HCT116 (cell line): ENCODE results near the gene AASDH. TPM values are rescaled to one million over a fixed set of nuclear protein-coding genes. Genes with fewer than 3 reads are reported as not detected.

Experiments used
- ATAC-seq: fragments of 200-7000 bp; cut with Tn5 transposase; 2 replicates; pipeline ENCODE4 v1.9.1; 2020; ENCODE audit warnings: mild to moderate bottlenecking, moderate library complexity
- BruUV-seq: library from RNA; stranded (reverse); fragments of 400-500 nt; replicated peaks from 2 replicates; lab custom pipeline; 2021; lab: Mats Ljungman, UMichigan
- CTCF ChIA-PET: fragments of 300-600 bp; sonication (Branson Sonifier 250); formaldehyde crosslinking; loops from one replicate; lab custom pipeline; 2021; ENCODE audit warnings: antibody characterized with exemption; lab: Charles Lee
- POLR2A ChIA-PET: fragments of 300-600, 350-600 bp; sonication (Branson Sonifier 250); formaldehyde crosslinking; loops from one replicate; lab custom pipeline; 2021; ENCODE audit warnings: antibody characterized with exemption; lab: Charles Lee
- RAD21 ChIA-PET, 2 experiments: fragments of 300-600 bp; sonication (Branson Sonifier 250); formaldehyde crosslinking; loops; one replicate each; lab custom pipeline; 2023; ENCODE audit warnings: low total read pairs in 2 of 2; ENCODE audit not compliant: uncharacterized antibody in 2 of 2, unreplicated experiment in 2 of 2, low non-redundant PET in 1 of 2; lab: Charles Lee
- DNase-seq: peaks from one replicate; pipeline ENCODE4 v3.0.0-alpha.2; 2010; ENCODE audit warnings: low read depth, low spot score
- H2AFZ ChIP-seq: fragments of 200-600 bp; shearing (Covaris generic), sonication (generic); 2 replicates; pipeline ENCODE4 v1.6.1; 2017; ENCODE audit warnings: low read depth, mixed run types, mixed read lengths, antibody characterized with exemption, low read length; ENCODE audit not compliant: poor library complexity, severe bottlenecking
- H3K27ac ChIP-seq: 2 replicates; pipeline ENCODE4 v1.5.1; 2012; ENCODE audit warnings: low read depth, low read length
- H3K27me3 ChIP-seq: fragments of 200-600 bp; sonication (generic); 2 replicates; pipeline ENCODE4 v1.6.1; 2016; ENCODE audit warnings: mixed run types, low read length, mixed read lengths; ENCODE audit not compliant: insufficient read depth
- H3K36me3 ChIP-seq, 2 experiments: fragments of 200-500 bp in 1 of 2; fragments of 200-600 bp in 1 of 2; sonication (Bioruptor generic) in 1 of 2; sonication (generic) in 1 of 2; 2 replicates each; pipeline versions ENCODE4 v1.5.1 to v1.6.1; 2014 to 2016; ENCODE audit warnings: low read length in 2 of 2, inconsistent platforms in 1 of 2, mixed read lengths in 1 of 2, mixed run types in 1 of 2; ENCODE audit not compliant: insufficient read depth in 2 of 2, control insufficient read depth in 1 of 2
- H3K4me1 ChIP-seq, 2 experiments: fragments of 200-600 bp in 1 of 2; sonication (generic) in 1 of 2; 2 replicates each; pipeline versions ENCODE4 v1.5.1 to v1.6.1; 2012 to 2017; ENCODE audit warnings: low read length in 2 of 2, inconsistent platforms in 1 of 2, mild to moderate bottlenecking in 1 of 2, mixed read lengths in 1 of 2, mixed run types in 1 of 2, moderate library complexity in 1 of 2; ENCODE audit not compliant: insufficient read depth in 2 of 2, control insufficient read depth in 1 of 2
- H3K4me2 ChIP-seq: fragments of 200-600 bp; sonication (generic); 2 replicates; pipeline ENCODE4 v1.6.1; 2017; ENCODE audit warnings: mixed run types, low read length, mixed read lengths
- H3K4me3 ChIP-seq, 2 experiments: fragments of 200-600 bp in 1 of 2; sonication (generic) in 1 of 2; replicated peaks in 1 of 2; 2 replicates each; pipeline ENCODE4 v1.5.1; 2011 to 2016; ENCODE audit warnings: low read length in 2 of 2, control low read depth in 1 of 2, low read depth in 1 of 2, mild to moderate bottlenecking in 1 of 2, mixed read lengths in 1 of 2, mixed run types in 1 of 2
- H3K79me2 ChIP-seq: fragments of 200-600 bp; sonication (generic); 2 replicates; pipeline ENCODE4 v1.6.1; 2017; ENCODE audit warnings: mild to moderate bottlenecking, mixed run types, low read length, moderate library complexity, mixed read lengths; ENCODE audit not compliant: insufficient read depth
- H3K9ac ChIP-seq: fragments of 200-600 bp; sonication (generic); 2 replicates; pipeline ENCODE4 v1.6.1; 2016; ENCODE audit warnings: low read length, mixed read lengths
- H3K9me2 ChIP-seq: fragments of 200-600 bp; sonication (generic), shearing (Covaris generic); 2 replicates; pipeline ENCODE4 v1.6.1; 2017; ENCODE audit warnings: mixed run types, mild to moderate bottlenecking, moderate library complexity; ENCODE audit not compliant: insufficient read depth
- H3K9me3 ChIP-seq, 2 experiments: fragments of 200-500 bp in 1 of 2; fragments of 200-600 bp in 1 of 2; sonication (Bioruptor generic) in 1 of 2; sonication (generic) in 1 of 2; 2 replicates each; pipeline ENCODE4 v1.6.1; 2014 to 2017; ENCODE audit warnings: low read length in 2 of 2, mixed read lengths in 2 of 2, inconsistent platforms in 1 of 2, low read depth in 1 of 2, mild to moderate bottlenecking in 1 of 2, mixed run types in 1 of 2, moderate library complexity in 1 of 2; ENCODE audit not compliant: control insufficient read depth in 1 of 2, insufficient read depth in 1 of 2
- H4K20me1 ChIP-seq: fragments of 200-600 bp; sonication (generic), shearing (Covaris generic); 2 replicates; pipeline ENCODE4 v1.6.1; 2017; ENCODE audit warnings: mixed run types, mild to moderate bottlenecking, moderate library complexity; ENCODE audit not compliant: insufficient read depth
- CEBPB ChIP-seq: IDR thresholded peaks from 2 replicates; pipeline ENCODE4 v1.6.1; 2012; ENCODE audit warnings: low read depth
- EGR1 ChIP-seq: IDR thresholded peaks from 2 replicates; pipeline ENCODE4 v1.6.1; 2012; ENCODE audit warnings: low read depth
- ELF1 ChIP-seq: IDR thresholded peaks from 2 replicates; pipeline ENCODE4 v1.6.1; 2012; ENCODE audit warnings: low read depth, borderline replicate concordance
- JUND ChIP-seq: IDR thresholded peaks from 2 replicates; pipeline ENCODE4 v1.6.1; 2012
- RAD21 ChIP-seq: IDR thresholded peaks from 2 replicates; pipeline ENCODE4 v1.6.1; 2012; ENCODE audit warnings: low read depth, mild to moderate bottlenecking
- TCF7L2 ChIP-seq: IDR thresholded peaks from 2 replicates; pipeline ENCODE4 v1.7.0; 2011; ENCODE audit warnings: borderline replicate concordance, inconsistent platforms; ENCODE audit not compliant: insufficient read depth, insufficient read length; ENCODE audit errors: extremely low read depth
- YY1 ChIP-seq: IDR thresholded peaks from 2 replicates; pipeline ENCODE4 v1.6.1; 2011; ENCODE audit warnings: low read length, low read depth, moderate library complexity, mild to moderate bottlenecking; ENCODE audit not compliant: insufficient replicate concordance; ENCODE audit errors: extremely low read depth
- ZFX ChIP-seq: fragments of 450-650 bp; IDR thresholded peaks from 2 replicates; pipeline ENCODE4 v1.6.1; 2017
- intact Hi-C: fragments of 100-400 bp; cut with micrococcal nuclease; formaldehyde crosslinking; loops from 2 replicates; pipeline ENCODE4 v1.10.0; 2022
- total RNA-seq: library from RNA; stranded (reverse); gene quantifications from one replicate; pipeline ENCODE4 v1.2.1, GENCODE V29; 2021; ENCODE audit not compliant: unreplicated experiment
- TF ChIP-seq, protein P1 (sequence below): IDR thresholded peaks from 2 replicates; pipeline ENCODE4 v1.6.1; 2012; ENCODE audit warnings: low read depth
- TF ChIP-seq, protein P2 (sequence below), 3 experiments: fragments of 200-600 bp in 1 of 3; sonication (generic) in 1 of 3; IDR thresholded peaks in 2 of 3; conservative IDR thresholded peaks in 1 of 3; 2 replicates each; pipeline ENCODE4 v1.5.1; 2012 to 2017; ENCODE audit warnings: low read depth in 2 of 3, low read length in 2 of 3, antibody characterized with exemption in 1 of 3, borderline replicate concordance in 1 of 3, control low read depth in 1 of 3, mild to moderate bottlenecking in 1 of 3, mixed read lengths in 1 of 3, mixed run types in 1 of 3, moderate library complexity in 1 of 3; ENCODE audit not compliant: insufficient read depth in 1 of 3

Gene AASDH
- total RNA-seq, 1 experiment from 2014 or later = 13.7 TPM

DNA sequence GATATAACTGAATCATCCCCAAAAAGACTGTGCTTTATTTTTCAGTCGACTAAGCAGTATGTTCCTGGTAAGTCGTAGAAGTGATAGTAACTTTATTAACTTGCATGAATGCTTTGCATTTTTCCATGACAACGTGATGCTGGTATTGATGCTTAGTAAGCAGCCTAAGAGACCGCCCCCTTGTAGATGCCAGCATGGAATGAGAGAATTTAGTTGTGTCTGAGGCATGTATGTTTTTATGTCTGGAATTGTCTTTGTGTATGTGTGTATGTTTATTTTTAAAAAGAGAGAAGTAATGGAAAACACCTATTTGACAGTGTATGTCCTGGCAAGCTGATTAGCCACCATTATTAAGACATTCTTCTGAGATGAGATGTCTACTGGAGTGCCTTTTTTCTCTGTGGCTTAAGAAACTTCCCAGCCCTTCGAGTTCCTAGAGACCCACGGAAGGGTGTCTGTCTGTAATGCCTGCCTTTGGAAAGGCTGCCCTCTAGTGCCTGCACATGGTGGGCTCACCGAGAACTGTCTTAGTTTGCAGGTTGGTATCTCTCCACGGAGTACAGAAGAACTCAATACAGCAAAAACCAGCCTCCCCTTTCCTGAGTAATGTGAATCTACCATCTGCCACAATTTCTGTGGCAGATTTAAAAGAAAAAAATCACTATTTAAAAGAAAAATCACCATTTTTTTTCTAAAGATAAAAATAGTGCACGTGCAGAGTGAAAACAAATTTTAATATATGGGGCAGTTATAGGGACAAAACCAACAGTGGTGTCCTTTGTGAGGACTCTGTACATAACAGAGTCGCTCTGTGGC is 85.9 kb downstream of the AASDH start:
- BruUV-seq = no TSS peak
- intact Hi-C loops = loop anchor here (1.0 to 10.0 kb wide), 5 partner anchors 172 to 535 kb away; partner anchors contain the start of gene CEP135
- H3K36me3 ChIP-seq = no peaks in the 10 kb centered on the region

More for the DNA sequence above, 85.9 kb downstream of the AASDH start:
- Histone ChIP-seq H3K4me1 (peaks cover 0 to 18% of the 10 kb centered on the region in 2 experiments; a peak in 3 of 4 replicates), H3K9me2 (no peaks in the 10 kb centered on the region), H4K20me1 (no peaks in the 10 kb centered on the region), H3K9me3 (no peaks in the 10 kb centered on the region), H2AFZ (no peak overlapping the region), H3K79me2 (no peaks in the 10 kb centered on the region)
- DNase-seq = peak; percentile 59
- CTCF ChIA-PET = interaction anchor here (0.5 to 1.5 kb wide), 2 partner anchors 296 to 353 kb away, joined by 4 to 9 read pairs; partner anchors contain the start of gene CEP135
- TF ChIP-seq ELF1 (no peak), JUND (no peak; the same call in 1 of the 2 replicates), ZFX (no peak), TCF7L2 (no peak), RAD21 (peak; percentile 96), EGR1 (no peak), CEBPB (no peak), YY1 (peak; percentile 63)
- TF ChIP-seq, protein P1, sequence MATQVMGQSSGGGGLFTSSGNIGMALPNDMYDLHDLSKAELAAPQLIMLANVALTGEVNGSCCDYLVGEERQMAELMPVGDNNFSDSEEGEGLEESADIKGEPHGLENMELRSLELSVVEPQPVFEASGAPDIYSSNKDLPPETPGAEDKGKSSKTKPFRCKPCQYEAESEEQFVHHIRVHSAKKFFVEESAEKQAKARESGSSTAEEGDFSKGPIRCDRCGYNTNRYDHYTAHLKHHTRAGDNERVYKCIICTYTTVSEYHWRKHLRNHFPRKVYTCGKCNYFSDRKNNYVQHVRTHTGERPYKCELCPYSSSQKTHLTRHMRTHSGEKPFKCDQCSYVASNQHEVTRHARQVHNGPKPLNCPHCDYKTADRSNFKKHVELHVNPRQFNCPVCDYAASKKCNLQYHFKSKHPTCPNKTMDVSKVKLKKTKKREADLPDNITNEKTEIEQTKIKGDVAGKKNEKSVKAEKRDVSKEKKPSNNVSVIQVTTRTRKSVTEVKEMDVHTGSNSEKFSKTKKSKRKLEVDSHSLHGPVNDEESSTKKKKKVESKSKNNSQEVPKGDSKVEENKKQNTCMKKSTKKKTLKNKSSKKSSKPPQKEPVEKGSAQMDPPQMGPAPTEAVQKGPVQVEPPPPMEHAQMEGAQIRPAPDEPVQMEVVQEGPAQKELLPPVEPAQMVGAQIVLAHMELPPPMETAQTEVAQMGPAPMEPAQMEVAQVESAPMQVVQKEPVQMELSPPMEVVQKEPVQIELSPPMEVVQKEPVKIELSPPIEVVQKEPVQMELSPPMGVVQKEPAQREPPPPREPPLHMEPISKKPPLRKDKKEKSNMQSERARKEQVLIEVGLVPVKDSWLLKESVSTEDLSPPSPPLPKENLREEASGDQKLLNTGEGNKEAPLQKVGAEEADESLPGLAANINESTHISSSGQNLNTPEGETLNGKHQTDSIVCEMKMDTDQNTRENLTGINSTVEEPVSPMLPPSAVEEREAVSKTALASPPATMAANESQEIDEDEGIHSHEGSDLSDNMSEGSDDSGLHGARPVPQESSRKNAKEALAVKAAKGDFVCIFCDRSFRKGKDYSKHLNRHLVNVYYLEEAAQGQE = no peak
- TF ChIP-seq, protein P2, sequence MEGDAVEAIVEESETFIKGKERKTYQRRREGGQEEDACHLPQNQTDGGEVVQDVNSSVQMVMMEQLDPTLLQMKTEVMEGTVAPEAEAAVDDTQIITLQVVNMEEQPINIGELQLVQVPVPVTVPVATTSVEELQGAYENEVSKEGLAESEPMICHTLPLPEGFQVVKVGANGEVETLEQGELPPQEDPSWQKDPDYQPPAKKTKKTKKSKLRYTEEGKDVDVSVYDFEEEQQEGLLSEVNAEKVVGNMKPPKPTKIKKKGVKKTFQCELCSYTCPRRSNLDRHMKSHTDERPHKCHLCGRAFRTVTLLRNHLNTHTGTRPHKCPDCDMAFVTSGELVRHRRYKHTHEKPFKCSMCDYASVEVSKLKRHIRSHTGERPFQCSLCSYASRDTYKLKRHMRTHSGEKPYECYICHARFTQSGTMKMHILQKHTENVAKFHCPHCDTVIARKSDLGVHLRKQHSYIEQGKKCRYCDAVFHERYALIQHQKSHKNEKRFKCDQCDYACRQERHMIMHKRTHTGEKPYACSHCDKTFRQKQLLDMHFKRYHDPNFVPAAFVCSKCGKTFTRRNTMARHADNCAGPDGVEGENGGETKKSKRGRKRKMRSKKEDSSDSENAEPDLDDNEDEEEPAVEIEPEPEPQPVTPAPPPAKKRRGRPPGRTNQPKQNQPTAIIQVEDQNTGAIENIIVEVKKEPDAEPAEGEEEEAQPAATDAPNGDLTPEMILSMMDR (IDR thresholded peaks at IDR 0.05 in 2 of 3, conservative IDR thresholded peaks at IDR 0.05 in 1 of 3; ENCODE audit: borderline replicate concordance in 1 of 3, insufficient read depth in 1 of 3, low read depth in 2 of 3, low read length in 2 of 3) = peak; percentile 86 to 95 (median 94)
- TF ChIP-seq, all 23 proteins: peak for 3
- ATAC-seq = peak; percentile 99
- ChIA-PET POLR2A (no interaction called here), RAD21 (no interaction called here)
- no peak overlapping the region for H3K4me3 ChIP-seq
- no peak overlapping the region for H3K27ac ChIP-seq
- no peak overlapping the region for H3K9ac ChIP-seq
- peak overlapping the region; percentile 27; the same call in 1 of the 2 replicates for H3K4me2 ChIP-seq
- H3K27me3 ChIP-seq = no peaks in the 10 kb centered on the region
